Prostate gland (tissue), 2 donors: Measurements from ENCODE around the gene ARFGEF3.

Source experiments
- POLR2A ChIP-seq: fragments of 450-650 bp; IDR thresholded peaks from one replicate; pipeline ENCODE4 v1.6.1; 2016; ENCODE audit warnings: antibody characterized with exemption, mild to moderate bottlenecking
- POLR2AphosphoS5 ChIP-seq: sonication (generic); formaldehyde crosslinking; IDR thresholded peaks from one replicate; pipeline ENCODE4 v1.6.1; 2017; ENCODE audit warnings: antibody characterized with exemption
- TF ChIP-seq, protein P1 (sequence below), 4 experiments: fragments of 200-600 bp in 2 of 4; fragments of 450-650 bp in 2 of 4; sonication (generic) in 2 of 4; IDR thresholded peaks; 1 replicate in 3 of 4; 2 replicates in 1 of 4; pipeline ENCODE4 v1.5.1; 2016 to 2019; ENCODE audit warnings: antibody characterized with exemption in 4 of 4, mild to moderate bottlenecking in 2 of 4, moderate library complexity in 2 of 4

DNA sequence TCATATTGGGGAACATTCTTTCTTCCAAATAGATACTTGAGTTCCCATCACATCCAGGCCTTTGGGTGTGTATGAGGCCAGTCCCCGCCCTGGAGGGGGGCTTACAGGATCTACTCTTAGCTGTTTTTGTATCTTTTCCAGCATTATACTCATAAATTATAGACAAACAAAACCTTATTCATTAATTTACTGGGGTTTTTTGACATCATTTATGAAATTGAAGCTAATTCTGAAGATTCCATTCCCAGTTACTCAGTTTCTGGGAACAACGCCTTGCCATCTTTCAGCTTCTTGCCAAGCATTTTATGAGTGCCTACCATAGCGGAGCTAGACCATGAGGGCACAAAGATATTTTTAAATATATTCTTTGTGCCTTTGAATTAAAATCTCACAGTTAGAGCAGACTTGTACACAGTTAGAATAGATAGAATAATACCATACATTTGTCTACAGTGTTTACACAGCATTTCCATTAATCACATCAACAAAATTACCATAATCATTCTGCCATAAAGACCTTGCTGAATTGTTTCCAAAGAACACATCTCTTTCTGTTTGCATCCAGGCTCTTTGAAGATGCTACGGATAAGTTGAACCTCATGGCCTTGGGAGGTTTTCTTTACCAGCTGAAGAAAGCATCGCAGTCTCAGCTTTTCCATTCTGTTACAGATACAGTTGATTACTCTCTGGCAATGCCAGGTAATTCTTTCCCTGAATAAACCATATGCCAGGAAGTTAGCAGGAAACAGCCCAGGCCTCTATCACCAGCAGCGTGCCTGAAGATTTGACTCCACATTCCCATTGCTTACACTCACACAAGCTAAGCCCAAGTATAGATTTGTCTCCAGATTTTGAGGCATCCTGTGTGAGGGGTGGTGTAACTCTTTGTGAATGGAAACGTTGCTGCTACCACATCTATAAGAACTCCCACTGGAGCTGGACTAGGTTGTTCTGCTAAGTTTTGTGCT, 132.0 kb downstream of the ARFGEF3 start:
- TF ChIP-seq, protein P1, sequence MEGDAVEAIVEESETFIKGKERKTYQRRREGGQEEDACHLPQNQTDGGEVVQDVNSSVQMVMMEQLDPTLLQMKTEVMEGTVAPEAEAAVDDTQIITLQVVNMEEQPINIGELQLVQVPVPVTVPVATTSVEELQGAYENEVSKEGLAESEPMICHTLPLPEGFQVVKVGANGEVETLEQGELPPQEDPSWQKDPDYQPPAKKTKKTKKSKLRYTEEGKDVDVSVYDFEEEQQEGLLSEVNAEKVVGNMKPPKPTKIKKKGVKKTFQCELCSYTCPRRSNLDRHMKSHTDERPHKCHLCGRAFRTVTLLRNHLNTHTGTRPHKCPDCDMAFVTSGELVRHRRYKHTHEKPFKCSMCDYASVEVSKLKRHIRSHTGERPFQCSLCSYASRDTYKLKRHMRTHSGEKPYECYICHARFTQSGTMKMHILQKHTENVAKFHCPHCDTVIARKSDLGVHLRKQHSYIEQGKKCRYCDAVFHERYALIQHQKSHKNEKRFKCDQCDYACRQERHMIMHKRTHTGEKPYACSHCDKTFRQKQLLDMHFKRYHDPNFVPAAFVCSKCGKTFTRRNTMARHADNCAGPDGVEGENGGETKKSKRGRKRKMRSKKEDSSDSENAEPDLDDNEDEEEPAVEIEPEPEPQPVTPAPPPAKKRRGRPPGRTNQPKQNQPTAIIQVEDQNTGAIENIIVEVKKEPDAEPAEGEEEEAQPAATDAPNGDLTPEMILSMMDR (IDR thresholded peaks at IDR 0.05), result no peak
- TF ChIP-seq POLR2AphosphoS5 (no peak), POLR2A (no peak)
